MV-4-11 (cell line): ENCODE results near the gene RTN4RL2.

Experiments
- DNase-seq: peaks from one replicate; lab custom pipeline; 2025; lab: John Stamatoyannopoulos, UW

RTN4RL2 gene

DNA sequence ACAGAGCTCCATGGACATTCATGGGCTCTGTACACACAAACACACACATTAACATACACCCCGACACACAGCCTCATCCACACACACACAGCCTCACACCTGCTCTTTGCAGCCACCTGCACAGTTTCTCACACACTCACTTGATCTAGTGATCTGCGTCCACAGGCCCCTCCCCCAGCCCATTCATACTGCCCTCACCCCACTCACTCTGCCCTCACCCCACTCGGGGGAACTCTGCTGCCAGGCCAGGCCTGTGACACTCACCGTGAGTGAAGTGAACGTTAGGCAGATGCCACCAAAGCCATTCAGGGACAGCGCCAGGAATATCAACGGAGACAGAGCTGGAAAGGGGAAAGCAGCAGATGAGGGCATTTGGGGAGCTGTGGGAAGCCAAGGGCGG lies 40.2 kb downstream of the RTN4RL2 start:
- DNase-seq = no peak

DNA sequence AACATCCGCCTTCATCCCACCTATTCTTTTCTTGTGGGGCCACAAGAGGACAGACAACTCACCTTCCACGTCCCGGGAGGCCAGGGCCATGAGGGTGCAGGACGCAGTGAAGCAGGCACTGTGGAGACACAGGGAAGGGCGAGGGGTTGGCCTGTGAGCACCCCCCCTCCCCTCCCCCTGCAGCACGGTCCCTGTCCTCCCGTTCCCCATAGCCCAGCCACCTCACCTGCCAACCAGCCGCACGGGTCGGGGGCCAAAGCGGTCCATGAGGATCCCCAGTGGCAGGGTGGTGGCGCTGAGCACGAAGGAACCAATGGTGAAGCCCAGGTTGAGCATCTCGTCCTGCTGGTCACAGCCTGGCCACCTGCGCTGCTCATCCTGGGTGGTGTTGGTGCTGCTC lies 40.6 kb downstream of the RTN4RL2 start:
- no peak for DNase-seq

DNA sequence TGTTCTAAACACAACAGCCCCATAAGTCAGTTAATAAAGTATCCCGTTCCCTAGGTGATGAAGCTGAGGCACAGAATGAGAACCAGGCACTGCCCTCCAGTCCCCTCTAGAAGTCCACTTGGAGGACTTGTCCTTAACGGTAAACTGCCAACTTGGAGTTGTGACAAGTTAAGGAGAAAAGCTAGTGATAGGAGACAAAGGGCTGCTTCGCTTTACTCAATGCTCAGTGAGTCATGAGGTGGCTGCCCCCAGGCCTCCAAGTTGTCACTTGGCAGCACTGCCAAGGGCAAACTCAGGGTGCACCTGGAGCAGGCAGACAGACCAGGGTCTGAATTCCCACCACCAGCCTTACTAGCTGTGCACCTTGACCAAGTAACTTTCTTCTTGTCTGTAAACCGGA lies 41.6 kb downstream of the RTN4RL2 start:
- no peak for DNase-seq

DNA sequence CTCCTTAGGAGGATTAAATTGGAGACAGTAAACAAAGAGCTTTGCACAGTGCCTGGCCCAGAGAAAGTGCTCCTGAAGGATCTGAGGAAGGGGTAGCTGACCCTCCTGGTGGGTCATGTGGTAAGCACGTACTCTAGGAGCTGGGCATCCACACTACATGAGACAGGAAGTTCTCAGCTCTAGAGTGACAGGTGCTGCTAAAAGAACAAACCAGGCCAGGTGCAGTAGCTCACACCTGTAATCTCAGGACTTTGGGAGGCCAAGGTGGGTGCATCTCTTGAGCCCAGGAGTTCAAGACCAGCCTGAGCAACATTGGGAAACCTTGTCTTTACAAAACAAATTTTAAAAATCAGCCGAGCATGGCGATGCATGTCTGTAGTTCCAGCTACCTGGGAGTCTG lies 42.0 kb downstream of the RTN4RL2 start:
- DNase-seq = no peak

DNA sequence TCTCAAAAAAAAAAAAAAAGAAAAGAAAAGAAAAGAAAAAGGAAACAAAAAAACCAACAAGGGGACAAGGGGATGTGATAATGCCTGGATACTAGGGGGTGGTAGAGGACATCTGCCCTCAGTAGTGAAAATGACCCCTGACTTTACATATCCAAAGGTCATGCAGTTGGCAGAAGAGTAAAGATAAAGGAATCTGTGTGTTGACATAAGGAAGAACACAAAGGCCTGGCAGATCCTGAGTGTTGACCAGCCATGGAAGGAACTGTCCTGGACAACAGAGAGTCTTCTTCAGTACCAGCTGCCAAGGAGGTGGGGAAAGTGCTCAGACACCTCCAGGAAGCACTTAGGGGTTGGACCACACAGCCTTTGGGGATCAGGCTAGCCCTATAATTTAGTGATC lies 42.5 kb downstream of the RTN4RL2 start:
- no peak for DNase-seq

DNA sequence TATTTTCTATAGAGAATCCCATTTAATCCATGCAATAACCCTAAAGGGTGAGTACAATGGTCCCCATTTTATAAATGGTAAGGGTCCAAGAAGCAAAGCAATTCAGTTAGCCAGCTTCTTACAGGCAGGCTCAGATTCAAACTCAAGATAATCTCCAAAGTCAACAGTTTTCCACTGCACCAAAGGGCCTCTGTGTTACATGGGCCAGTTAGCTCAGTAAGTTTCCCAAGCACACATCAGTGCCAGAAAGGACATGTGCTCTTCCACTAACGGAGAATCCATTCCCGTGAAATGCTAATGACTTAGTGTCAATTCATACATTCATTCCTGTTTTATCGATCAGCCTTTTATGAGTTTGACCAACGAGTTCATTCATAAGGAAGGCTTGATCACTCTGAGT lies 44.2 kb downstream of the RTN4RL2 start:
- DNase-seq = no peak

DNA sequence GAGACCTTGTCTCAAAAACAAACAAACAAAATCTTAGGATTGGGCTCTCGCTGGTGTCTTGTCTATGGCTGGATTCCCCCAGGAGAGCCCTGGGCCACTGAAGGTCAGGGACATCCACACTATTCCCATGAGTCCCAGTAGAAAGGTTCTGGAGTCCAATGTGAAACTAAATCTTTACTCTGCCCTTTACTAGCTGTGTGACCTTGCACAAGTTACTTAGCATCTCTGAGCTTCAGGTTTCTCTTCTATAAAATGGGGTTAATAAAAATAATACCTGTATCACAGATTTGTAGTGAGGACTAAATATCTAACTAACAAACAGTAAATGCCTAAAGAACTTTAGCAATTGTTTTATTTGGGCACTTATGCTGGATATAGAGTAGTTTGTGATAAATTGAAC lies 46.2 kb downstream of the RTN4RL2 start:
- no peak for DNase-seq

DNA sequence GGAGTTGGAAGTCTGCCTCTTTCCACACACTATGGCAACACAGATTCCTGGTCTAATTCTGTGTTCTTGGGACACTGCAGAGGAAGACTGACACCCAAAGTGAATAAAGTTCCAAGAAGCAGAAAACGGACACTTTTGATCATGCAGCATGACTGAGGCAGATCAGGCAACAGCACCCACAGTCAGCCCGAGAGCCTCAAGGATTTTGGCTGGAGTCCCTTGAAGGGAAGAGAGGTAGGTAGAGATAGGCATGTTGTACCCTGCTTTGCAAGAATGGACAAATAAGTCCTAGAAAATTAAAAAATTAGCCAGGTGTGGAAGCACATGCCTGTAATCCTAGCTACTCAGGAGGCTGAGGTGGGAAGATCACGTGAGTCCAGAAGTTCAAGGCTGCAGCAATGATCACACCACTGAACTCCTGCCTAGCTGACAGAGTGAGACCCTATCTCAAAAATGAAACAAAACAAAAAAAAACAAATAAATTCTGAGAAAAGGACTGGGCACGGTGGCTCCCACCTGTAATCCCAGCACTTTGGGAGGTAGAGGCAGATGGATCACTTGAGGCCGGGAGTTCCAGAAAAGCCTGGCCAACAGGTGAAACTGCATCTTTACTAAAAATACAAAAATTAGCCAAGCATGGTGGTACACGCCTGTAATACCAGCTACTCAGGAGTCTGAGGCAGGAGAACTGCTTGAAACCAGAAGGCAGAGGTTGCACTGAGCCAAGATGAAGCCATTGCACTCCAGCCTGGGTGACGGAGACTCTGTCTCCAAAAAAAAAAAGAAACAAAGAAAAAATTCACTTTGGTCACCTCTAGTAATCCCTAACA lies 48.2 kb downstream of the RTN4RL2 start:
- no peak for DNase-seq

DNA sequence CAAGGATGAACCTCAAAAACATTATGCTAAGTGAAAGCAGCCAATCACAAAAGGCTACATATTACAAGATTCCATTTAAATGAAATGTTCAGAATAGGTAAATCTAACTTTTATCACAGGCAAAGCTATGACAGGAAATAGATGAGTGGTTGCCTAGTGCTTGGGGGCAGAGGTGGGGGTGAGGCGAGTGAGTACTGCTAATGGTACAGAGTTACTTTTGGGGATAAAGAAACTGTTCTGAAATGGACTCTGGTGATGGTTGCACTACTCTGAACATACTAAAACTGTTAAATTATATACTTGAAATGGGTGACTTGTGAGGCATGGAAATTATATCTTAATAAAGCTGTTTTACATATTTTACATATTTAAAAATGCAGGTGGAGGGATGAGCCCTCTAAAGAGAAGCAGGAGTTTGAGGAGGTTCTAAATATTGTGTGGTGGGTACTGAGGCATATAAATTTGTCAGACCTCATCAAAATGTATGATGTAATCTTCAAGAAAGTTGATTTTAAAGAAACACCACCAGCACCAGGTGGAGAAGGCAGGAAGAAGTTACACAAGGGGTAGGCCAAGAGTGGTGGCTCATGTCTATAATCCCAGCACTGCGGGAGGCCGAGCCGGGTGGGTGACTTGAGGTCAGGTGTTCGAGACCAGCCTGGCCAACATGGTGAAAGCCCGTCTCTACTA lies 51.6 kb downstream of the RTN4RL2 start:
- no peak for DNase-seq

DNA sequence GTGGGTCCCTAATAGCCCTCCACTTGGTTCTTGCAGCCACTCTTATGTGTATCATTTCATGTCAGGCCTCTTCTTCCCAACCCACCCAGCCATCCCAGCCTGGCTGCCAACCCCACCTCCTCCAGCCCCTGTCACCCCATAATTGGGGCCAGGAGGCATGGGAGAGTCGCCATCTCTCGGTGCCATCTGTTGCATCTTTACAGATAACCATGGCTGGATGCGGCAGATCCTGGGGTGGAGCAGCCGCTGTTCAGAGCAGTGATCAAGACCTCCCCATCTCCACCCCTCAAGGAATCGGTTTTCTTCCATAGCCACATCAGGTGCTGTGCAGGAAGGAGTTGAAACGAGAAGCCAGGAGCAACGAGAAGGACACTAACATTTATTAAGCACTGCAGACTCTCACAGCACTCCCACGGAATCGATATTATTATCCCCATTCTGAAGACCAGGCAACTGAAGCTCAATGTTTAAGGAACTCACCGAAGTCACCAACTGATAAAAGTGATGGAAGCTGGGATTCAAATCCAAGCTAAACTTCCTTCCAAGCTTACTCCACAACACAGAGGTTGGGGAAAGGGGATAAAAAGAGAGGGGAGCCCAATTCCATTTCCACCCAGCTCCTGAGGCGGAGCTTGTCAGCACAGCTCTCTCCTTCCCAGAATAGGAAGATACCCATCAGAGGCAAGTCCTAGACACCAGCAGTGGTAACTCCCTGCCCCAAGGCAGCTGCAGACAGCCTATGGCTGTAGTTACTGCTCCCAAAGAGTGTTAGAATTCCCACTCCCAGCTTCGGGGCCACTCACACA lies 52.5 kb downstream of the RTN4RL2 start:
- DNase-seq = no peak

DNA sequence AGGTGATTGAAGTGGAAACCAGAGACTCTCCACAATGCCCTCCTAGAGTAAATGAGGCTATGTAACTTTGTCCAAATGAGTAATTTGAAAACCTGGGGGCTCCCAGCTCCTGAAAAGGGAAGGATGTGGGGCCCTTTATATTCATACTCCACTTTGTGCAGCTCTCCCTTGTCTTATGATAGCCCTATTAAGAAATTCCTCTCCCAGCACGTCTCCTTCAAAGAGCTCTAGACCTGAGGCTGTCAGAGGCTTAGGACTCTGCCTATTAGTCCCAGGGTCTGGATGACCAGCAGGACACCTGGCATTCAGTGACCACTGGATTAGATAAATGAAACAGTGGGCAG lies 53.1 kb downstream of the RTN4RL2 start:
- no peak for DNase-seq

DNA sequence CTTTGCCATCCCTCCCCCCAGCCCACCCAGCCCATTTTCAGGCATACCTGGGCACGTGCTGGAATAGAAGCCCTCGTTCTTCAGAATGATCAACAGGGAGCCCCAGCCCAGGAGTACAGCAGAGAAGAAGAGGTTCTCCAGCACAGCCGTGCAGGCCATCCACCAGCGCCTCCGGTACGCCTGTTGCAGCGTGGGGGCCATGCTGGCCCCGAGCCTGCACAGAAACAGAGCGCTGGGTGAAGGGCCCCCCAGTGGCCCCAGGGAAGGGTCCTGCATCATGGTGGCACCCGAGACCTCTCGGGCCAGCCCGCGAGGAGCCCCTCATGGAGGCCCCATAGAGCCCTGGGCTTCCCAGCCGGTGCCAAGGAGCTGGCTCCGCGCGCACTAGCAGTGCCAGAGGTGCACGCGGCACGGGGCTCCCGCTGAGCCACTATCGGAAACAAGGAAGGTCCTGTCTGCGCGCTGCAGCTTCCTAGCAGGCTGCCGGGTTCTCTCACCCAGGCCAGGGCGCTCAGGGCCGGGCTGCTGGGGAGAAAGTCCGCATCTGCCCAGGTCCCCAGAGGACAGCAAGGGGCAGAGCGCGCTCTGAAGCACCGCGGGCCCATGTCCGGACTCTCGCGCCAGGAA lies 53.7 kb downstream of the RTN4RL2 start:
- DNase-seq = peak; percentile 41

DNA sequence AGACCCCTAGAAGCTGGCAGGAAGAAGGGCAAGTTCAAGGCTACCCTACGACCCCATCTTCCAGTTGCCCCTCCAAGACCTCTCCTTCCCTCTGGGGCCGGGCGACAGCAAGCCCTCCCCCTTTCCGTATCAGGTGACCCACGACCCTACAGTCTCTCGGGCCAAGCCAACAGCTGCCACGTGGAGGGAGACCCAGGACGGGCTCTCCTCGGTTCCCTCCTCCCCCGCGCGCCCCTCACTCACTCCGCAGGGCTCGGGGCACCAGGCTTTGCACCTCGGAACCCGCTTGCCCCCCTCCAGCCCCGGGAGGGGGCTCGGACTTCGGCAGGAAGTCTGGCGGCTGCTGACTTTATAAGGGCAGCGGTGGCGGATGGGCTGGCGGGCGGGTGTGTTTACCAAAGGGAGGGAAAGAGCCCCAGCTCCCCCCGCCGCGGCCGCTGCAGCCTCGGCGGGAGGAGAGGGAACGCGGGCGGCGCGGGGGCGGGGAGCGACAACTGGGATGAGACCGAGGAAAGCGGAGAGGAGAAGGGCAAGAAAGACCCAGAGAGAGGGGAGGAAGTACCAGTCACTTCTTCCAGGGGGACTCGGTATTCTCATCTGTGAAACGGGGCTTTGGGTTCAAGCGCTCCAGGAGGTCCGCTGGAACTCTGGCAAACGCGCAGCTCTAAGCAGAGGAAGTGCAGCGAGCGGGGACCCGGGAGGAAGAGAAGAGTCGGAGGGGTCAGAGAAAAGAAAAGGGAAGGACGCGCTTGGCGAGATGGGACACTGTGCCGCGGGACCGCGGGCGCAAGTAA lies 54.4 kb downstream of the RTN4RL2 start:
- peak; percentile 51 for DNase-seq

DNA sequence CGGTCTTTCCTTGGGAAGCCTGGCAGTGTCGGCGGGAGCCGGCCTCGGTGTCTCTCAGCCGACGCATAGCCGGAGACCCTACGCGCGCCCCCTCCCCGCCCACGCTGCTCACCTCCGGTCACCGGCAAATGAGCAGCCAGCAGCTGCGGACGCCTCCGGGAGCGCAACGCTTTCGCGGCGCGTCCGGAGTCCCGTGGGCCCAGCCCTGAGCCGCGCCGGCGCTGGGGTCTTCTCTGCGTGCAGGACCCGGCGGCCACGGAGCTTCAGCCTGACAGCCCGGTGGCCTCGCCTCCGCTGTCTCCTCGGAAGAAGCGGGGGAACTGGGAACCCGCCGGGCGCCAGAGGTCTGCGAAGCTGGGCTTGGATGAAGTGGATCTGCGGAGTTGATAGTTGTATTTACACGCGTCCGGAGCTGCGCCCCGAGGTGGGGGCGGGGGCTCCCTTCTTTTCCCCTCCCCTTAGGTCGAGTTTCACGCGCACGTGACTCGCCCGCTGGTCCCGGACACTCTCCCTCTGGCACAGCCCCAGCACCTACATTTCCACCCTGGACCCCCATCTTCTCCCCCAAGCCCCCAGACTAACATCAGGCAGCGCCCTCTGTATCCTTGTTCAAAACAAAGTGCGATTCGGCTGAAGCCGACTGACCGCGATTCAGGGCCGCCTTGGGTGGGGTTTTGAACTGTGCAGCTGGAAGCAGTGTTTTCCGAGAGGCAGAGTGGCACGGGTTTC lies 55.2 kb downstream of the RTN4RL2 start, which contains the start of gene SLC43A1:
TSS of gene SLC43A1 (minus strand) at position 371 of the 729 bp plus-strand sequence. CDS start 1,591 bp downstream, outside the sequence.
- DNase-seq = peak; percentile 46

DNA sequence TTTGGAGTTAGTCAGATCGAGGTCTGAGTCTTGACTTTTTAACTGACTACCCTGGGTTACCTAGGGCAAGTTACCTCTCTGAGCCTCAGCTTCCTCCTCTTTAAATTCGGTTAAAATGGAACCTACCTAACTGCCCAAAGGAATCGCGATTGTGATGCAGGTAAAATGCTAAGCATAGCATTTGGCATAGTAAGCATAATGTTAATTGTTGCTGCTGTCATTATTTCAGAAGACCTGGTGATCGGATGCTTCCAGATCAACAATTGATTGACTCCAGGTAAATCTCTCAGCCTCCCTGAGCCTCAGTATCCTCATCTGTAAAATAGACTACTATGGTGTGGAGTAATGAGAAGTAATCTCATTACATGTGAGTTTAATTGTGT lies 55.7 kb downstream of the RTN4RL2 start:
- DNase-seq = no peak

DNA sequence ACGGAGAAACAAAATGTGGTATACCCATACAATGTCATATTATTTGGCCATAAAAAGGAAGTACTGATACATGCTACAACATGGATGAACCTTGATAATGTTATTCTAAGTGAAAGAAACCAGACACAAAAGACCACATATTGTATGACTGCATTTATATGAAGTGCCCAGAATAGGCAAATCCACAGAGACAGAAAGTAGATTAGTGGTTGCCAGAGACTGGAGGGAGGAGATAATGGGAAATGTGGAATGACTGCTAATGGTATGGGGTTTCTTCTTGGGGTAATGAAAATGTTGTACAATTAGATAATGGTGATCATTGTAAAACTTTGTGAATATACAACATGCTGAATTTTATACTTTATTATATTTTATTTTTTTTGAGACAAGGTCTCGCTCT lies 60.8 kb downstream of the RTN4RL2 start:
- DNase-seq = no peak

DNA sequence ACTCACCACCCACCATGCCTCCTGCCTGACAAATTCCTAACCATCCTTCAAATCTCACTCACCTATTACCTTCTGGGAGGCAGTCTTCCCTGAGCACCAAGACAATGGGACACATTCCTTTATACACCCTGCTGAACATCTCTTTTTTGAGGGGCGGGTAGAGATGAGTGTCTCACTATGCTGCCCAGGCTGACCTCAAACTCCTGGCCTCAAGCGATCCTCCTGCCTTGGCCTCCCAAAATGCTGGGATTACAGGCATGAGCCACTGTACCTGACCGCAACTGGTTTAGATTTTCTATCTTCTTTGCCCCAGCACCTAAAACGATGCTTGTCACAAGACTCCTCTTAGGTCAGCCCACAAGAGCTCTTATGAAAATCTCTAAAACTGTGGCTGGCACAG lies 63.1 kb downstream of the RTN4RL2 start:
- no peak for DNase-seq
